Activated CD8-positive, alpha-beta memory T cell treated with anti-CD3 and anti-CD28 coated beads, Interleukin-2, amount 10 ng/mL, durations not matched to agents 7 days and 5 days (primary cell): ENCODE results near the gene PAQR7. TPM values are rescaled to one million over a fixed set of nuclear protein-coding genes. Genes with fewer than 3 reads are reported as not detected.

Source experiments
- ATAC-seq: fragments of 150-1000 bp; cut with Tn5 transposase; one replicate; pipeline ENCODE4 v1.10.0; 2021; ENCODE audit warnings: moderate library complexity
- CTCF ChIA-PET: fragments of 350-600 bp; sonication (Branson Sonifier 250); formaldehyde crosslinking; loops from one replicate; lab custom pipeline; 2021; ENCODE audit warnings: antibody characterized with exemption; lab: Charles Lee
- DNase-seq: peaks from one replicate; pipeline ENCODE4 v3.0.0-alpha.2; 2020
- H3K27ac Mint-ChIP-seq: one replicate; pipeline ENCODE4 v1.8.0; 2021; ENCODE audit warnings: mild to moderate bottlenecking, mixed read lengths
- H3K27me3 Mint-ChIP-seq: one replicate; pipeline ENCODE4 v1.8.0; 2021; ENCODE audit warnings: mixed read lengths
- H3K36me3 Mint-ChIP-seq: one replicate; pipeline ENCODE4 v1.8.0; 2021; ENCODE audit warnings: mild to moderate bottlenecking, mixed read lengths
- H3K4me1 Mint-ChIP-seq: one replicate; pipeline ENCODE4 v1.8.0; 2021; ENCODE audit warnings: mixed read lengths
- H3K4me3 Mint-ChIP-seq: one replicate; pipeline ENCODE4 v1.8.0; 2021; ENCODE audit warnings: mild to moderate bottlenecking, moderate library complexity, mixed read lengths
- H3K9me3 Mint-ChIP-seq: one replicate; pipeline ENCODE4 v1.8.0; 2022; ENCODE audit warnings: low read depth, mixed read lengths
- total RNA-seq, 2 experiments: library from RNA; stranded (reverse); gene quantifications; one replicate each; pipeline ENCODE4 v1.2.3, GENCODE V29; 2021

PAQR7 gene
- total RNA-seq, 2 experiments from 2014 or later, result 2.2 to 5.0 TPM

GRCh38 chr1:25909040-25909439, 33.5 kb upstream of the PAQR7 start:
- no peak overlapping the region for H3K4me3 Mint-ChIP-seq
- H3K4me1 Mint-ChIP-seq, result peaks cover 14% of the 10 kb centered on the region
- peaks cover 11% of the 10 kb centered on the region for H3K36me3 Mint-ChIP-seq
- ATAC-seq (no peak), DNase-seq (no peak)
- CTCF ChIA-PET, result interaction anchor here (0.9 to 1.1 kb wide), 2 partner anchors 13 to 79 kb away, joined by 3 read pairs; no protein-coding TSS in a partner anchor
- no peaks in the 10 kb centered on the region for H3K9me3 Mint-ChIP-seq
- H3K27ac Mint-ChIP-seq, result no peak overlapping the region
- peaks cover 18% of the 10 kb centered on the region for H3K27me3 Mint-ChIP-seq

- H3K27me3 Mint-ChIP-seq, result peaks cover 18% of the 10 kb centered on the region
- ATAC-seq (no peak), DNase-seq (no peak)
- no peak overlapping the region for H3K4me3 Mint-ChIP-seq
- H3K4me1 Mint-ChIP-seq, result peaks cover 21% of the 10 kb centered on the region
- H3K9me3 Mint-ChIP-seq, result no peaks in the 10 kb centered on the region
- peaks cover 17% of the 10 kb centered on the region for H3K36me3 Mint-ChIP-seq
- CTCF ChIA-PET, result interaction anchor here (0.9 to 1.5 kb wide), 4 partner anchors 14 to 90 kb away, joined by 3 to 5 read pairs (median 4); partner anchors contain the start of gene PAFAH2
- H3K27ac Mint-ChIP-seq, result no peak overlapping the region
Observed at GRCh38 chr1:25908161-25908560, 32.7 kb upstream of the PAQR7 start.

GRCh38 chr1:25907601-25908000, 32.1 kb upstream of the PAQR7 start:
- H3K9me3 Mint-ChIP-seq, result no peaks in the 10 kb centered on the region
- no peak for ATAC-seq
- peaks cover 18% of the 10 kb centered on the region for H3K27me3 Mint-ChIP-seq
- peaks cover 22% of the 10 kb centered on the region for H3K36me3 Mint-ChIP-seq
- H3K4me1 Mint-ChIP-seq, result peaks cover 26% of the 10 kb centered on the region
- CTCF ChIA-PET, result interaction anchor here (1.2 to 5.1 kb wide), 3 partner anchors 12 to 90 kb away, joined by 4 to 52 read pairs (median 5); partner anchors contain the start of gene PAFAH2
- no peak overlapping the region for H3K27ac Mint-ChIP-seq
- DNase-seq, result no peak
- H3K4me3 Mint-ChIP-seq, result peak overlapping the region; percentile 98

- CTCF ChIA-PET, result interaction anchor here (0.8 to 5.1 kb wide), 4 partner anchors 11 to 91 kb away, joined by 3 to 52 read pairs (median 6); partner anchors contain the start of gene PAFAH2
- Mint-ChIP-seq H3K9me3 (no peaks in the 10 kb centered on the region), H3K27ac (peak overlapping the region; percentile 63), H3K4me1 (peaks cover 31% of the 10 kb centered on the region), H3K4me3 (peak overlapping the region; percentile 98), H3K36me3 (peaks cover 27% of the 10 kb centered on the region), H3K27me3 (peaks cover 18% of the 10 kb centered on the region)
- no peak for DNase-seq
- no peak for ATAC-seq
Observed at GRCh38 chr1:25906644-25907300, 31.3 kb upstream of the PAQR7 start.

GRCh38 chr1:25905680-25906643, 30.5 kb upstream of the PAQR7 start, which contains the start of gene STMN1:
Gene STMN1, minus strand, starts transcription at chr1:25906419. Its CDS starts 1,743 bp downstream, at chr1:25904676.
- Mint-ChIP-seq H3K4me3 (peak within 1 kb of the TSS; percentile 98), H3K4me1 (peaks cover 39% of the 10 kb centered on the region), H3K27ac (peak within 1 kb of the TSS; percentile 91), H3K9me3 (no peaks in the 10 kb centered on the region), H3K36me3 (peaks cover 33% of the 10 kb centered on the region), H3K27me3 (peaks cover 18% of the 10 kb centered on the region)
- CTCF ChIA-PET, result interaction anchor here (1.0 to 12.4 kb wide), 4 partner anchors 10 to 92 kb away, joined by 4 to 309 read pairs (median 29); partner anchors contain the start of genes PAFAH2 and PAQR7
- ATAC-seq, result peak; percentile 77
- peak; percentile 95 for DNase-seq

- H3K27ac Mint-ChIP-seq, result peak overlapping the region; percentile 91
- H3K4me3 Mint-ChIP-seq, result peak overlapping the region; percentile 98
- H3K27me3 Mint-ChIP-seq, result peaks cover 18% of the 10 kb centered on the region
- peaks cover 48% of the 10 kb centered on the region for H3K4me1 Mint-ChIP-seq
- ATAC-seq (peak; percentile 83), DNase-seq (peak; percentile 99)
- H3K9me3 Mint-ChIP-seq, result no peaks in the 10 kb centered on the region
- H3K36me3 Mint-ChIP-seq, result peaks cover 42% of the 10 kb centered on the region
- CTCF ChIA-PET, result interaction anchor here (0.8 to 12.4 kb wide), 11 partner anchors 9 to 331 kb away, joined by 3 to 309 read pairs (median 4); partner anchors contain the start of genes PAFAH2 and PAQR7
Observed at GRCh38 chr1:25904943-25905679, 29.6 kb upstream of the PAQR7 start.

- DNase-seq, result no peak
- peaks cover 18% of the 10 kb centered on the region for H3K27me3 Mint-ChIP-seq
- H3K36me3 Mint-ChIP-seq, result peaks cover 50% of the 10 kb centered on the region
- H3K9me3 Mint-ChIP-seq, result no peaks in the 10 kb centered on the region
- H3K4me1 Mint-ChIP-seq, result peaks cover 57% of the 10 kb centered on the region
- CTCF ChIA-PET, result interaction anchor here (0.8 to 12.4 kb wide), 11 partner anchors 8 to 332 kb away, joined by 3 to 309 read pairs (median 4); partner anchors contain the start of genes PAFAH2 and PAQR7
- no peak for ATAC-seq
- peak overlapping the region; percentile 91 for H3K27ac Mint-ChIP-seq
- peak overlapping the region; percentile 98 for H3K4me3 Mint-ChIP-seq
Observed at GRCh38 chr1:25903986-25904385, 28.5 kb upstream of the PAQR7 start.

- DNase-seq (no peak), ATAC-seq (no peak)
- no peaks in the 10 kb centered on the region for H3K9me3 Mint-ChIP-seq
- no peak overlapping the region for H3K27ac Mint-ChIP-seq
- H3K4me3 Mint-ChIP-seq, result no peak overlapping the region
- H3K27me3 Mint-ChIP-seq, result peaks cover 8% of the 10 kb centered on the region
- H3K4me1 Mint-ChIP-seq, result peaks cover 62% of the 10 kb centered on the region
- CTCF ChIA-PET, result interaction anchor here (1.0 to 12.4 kb wide), 8 partner anchors 7 to 96 kb away, joined by 3 to 309 read pairs (median 4); partner anchors contain the start of genes PAFAH2 and PAQR7
- H3K36me3 Mint-ChIP-seq, result peaks cover 58% of the 10 kb centered on the region
Observed at GRCh38 chr1:25902462-25902861, 27.0 kb upstream of the PAQR7 start.

- no peak for DNase-seq
- CTCF ChIA-PET, result interaction anchor here (0.7 to 12.4 kb wide), 6 partner anchors 14 to 330 kb away, joined by 3 to 309 read pairs (median 3); partner anchors contain the start of genes PAFAH2 and ZNF593
- peak overlapping the region; percentile 2 for H3K27ac Mint-ChIP-seq
- H3K4me3 Mint-ChIP-seq, result no peak overlapping the region
- H3K4me1 Mint-ChIP-seq, result peaks cover 66% of the 10 kb centered on the region
- H3K27me3 Mint-ChIP-seq, result no peaks in the 10 kb centered on the region
- peaks cover 59% of the 10 kb centered on the region for H3K36me3 Mint-ChIP-seq
- no peaks in the 10 kb centered on the region for H3K9me3 Mint-ChIP-seq
- ATAC-seq, result no peak
Observed at GRCh38 chr1:25900219-25900618, 24.7 kb upstream of the PAQR7 start.

GRCh38 chr1:25899792-25900191, 24.3 kb upstream of the PAQR7 start:
- Mint-ChIP-seq H3K27ac (no peak overlapping the region), H3K9me3 (no peaks in the 10 kb centered on the region), H3K4me3 (no peak overlapping the region), H3K4me1 (peaks cover 66% of the 10 kb centered on the region), H3K36me3 (peaks cover 55% of the 10 kb centered on the region), H3K27me3 (no peaks in the 10 kb centered on the region)
- CTCF ChIA-PET, result interaction anchor here (1.3 to 12.4 kb wide), 3 partner anchors 91 to 270 kb away, joined by 3 to 309 read pairs (median 3); partner anchors contain the start of genes PAFAH2 and ZNF593
- DNase-seq (no peak), ATAC-seq (no peak)

- Mint-ChIP-seq H3K27ac (no peak overlapping the region), H3K4me3 (no peak overlapping the region), H3K36me3 (peaks cover 45% of the 10 kb centered on the region), H3K4me1 (peaks cover 53% of the 10 kb centered on the region), H3K9me3 (no peaks in the 10 kb centered on the region), H3K27me3 (no peaks in the 10 kb centered on the region)
- DNase-seq (no peak), ATAC-seq (no peak)
- CTCF ChIA-PET, result interaction anchor here (3.9 to 12.4 kb wide), 2 partner anchors 90 to 100 kb away, joined by 44 to 309 read pairs; partner anchors contain the start of gene PAFAH2
Observed at GRCh38 chr1:25898223-25899015, 22.9 kb upstream of the PAQR7 start.
